H4 (cell line): ENCODE results near the gene MIGA2. TPM values are rescaled to one million over a fixed set of nuclear protein-coding genes. Genes with fewer than 3 reads are reported as not detected.

Experiments
- DNase-seq: peaks from one replicate; pipeline ENCODE4 v3.0.0-alpha.2; 2015; ENCODE audit warnings: low spot score
- total RNA-seq: library from RNA; depleted of rRNA; stranded (reverse); fragments of >200 nt; shearing (Covaris generic); gene quantifications from 2 replicates; pipeline ENCODE4 v1.2.3, GENCODE V29; 2014; rRNA removed

The MIGA2 gene
- total RNA-seq, 1 experiment from 2014 or later: 9.3 TPM

GRCh38 chr9:129113645-129114304, 77.3 kb downstream of the MIGA2 start:
- DNase-seq: no peak

GRCh38 chr9:129118799-129119198, 82.4 kb downstream of the MIGA2 start:
- DNase-seq: no peak

- no peak for DNase-seq
These were observed 85.1 kb downstream of the MIGA2 start for GRCh38 chr9:129121483-129121882.

Other genes starting within 250 kb of the MIGA2 start
- 12.0 and 16.6 TPM in 2 replicates for gene TBC1D13, start 249.4 kb upstream of the MIGA2 start, total RNA-seq
- gene ENDOG, start 218.1 kb upstream of the MIGA2 start, total RNA-seq: 13.5 and 17.4 TPM in 2 replicates
- gene SPOUT1, start 206.8 kb upstream of the MIGA2 start, total RNA-seq: 16.7 and 39.2 TPM in 2 replicates
- gene KYAT1, start 154.7 kb upstream of the MIGA2 start, total RNA-seq: 7.1 and 7.3 TPM in 2 replicates
- 17.8 and 26.8 TPM in 2 replicates for gene LRRC8A, start 154.5 kb upstream of the MIGA2 start, total RNA-seq
- not detected in 2 replicates for gene PHYHD1, start 115.6 kb upstream of the MIGA2 start, total RNA-seq
- gene DOLK, start 89.0 kb upstream of the MIGA2 start, total RNA-seq: 23.3 and 28.3 TPM in 2 replicates
- gene NUP188, start 88.9 kb upstream of the MIGA2 start, total RNA-seq: 37.0 and 51.6 TPM in 2 replicates
- 14.0 and 17.2 TPM in 2 replicates for gene SH3GLB2, start 8.3 kb upstream of the MIGA2 start, total RNA-seq
- gene DOLPP1, start 44.5 kb downstream of the MIGA2 start, total RNA-seq: 17.1 and 17.5 TPM in 2 replicates
- gene CRAT, start 74.2 kb downstream of the MIGA2 start, total RNA-seq: 14.5 and 21.2 TPM in 2 replicates
- gene PTPA, start 74.8 kb downstream of the MIGA2 start, total RNA-seq: 89.0 and 91.8 TPM in 2 replicates
- gene IER5L, start 141.6 kb downstream of the MIGA2 start, total RNA-seq: 12.9 and 24.3 TPM in 2 replicates